SK-N-MC (cell line): ENCODE measurements around the gene SHB.

Experiments
- EZH2 ChIP-seq: fragments of 200-600 bp; sonication (generic); IDR thresholded peaks from one replicate; pipeline ENCODE4 v1.6.1; 2017; ENCODE audit warnings: antibody characterized with exemption
- FOXP2 ChIP-seq: optimal IDR thresholded peaks from 2 replicates; pipeline ENCODE3; 2011; ENCODE audit warnings: mild to moderate bottlenecking, moderate library complexity; ENCODE audit not compliant: insufficient read depth; ENCODE audit errors: extremely low read length, control extremely low read depth
- POLR2AphosphoS5 ChIP-seq: IDR thresholded peaks from 2 replicates; pipeline ENCODE4 v1.6.1; 2012; ENCODE audit warnings: mild to moderate bottlenecking, low read depth, low read length, borderline replicate concordance

GRCh38 chr9:37880916-37881479 is 188.0 kb downstream of the SHB start:
- TF ChIP-seq POLR2AphosphoS5 (no peak), EZH2 (no peak), FOXP2 (no peak)
